ENCODE data around the gene IGSF8.
A peak's percentile ranks its signal among the peaks of the same experiment; 100 is the strongest.

IGSF8 gene

GRCh38 chr1:160064746-160065145, 33.7 kb downstream of the IGSF8 start:
- H3K36me3 ChIP-seq (ENCODE audit: control insufficient read depth, insufficient read depth, low read length), result no peaks in the 10 kb centered on the region
- DNase-seq (ENCODE audit: extremely low read depth, insufficient read length), result no peak
- peaks cover 5% of the 10 kb centered on the region for H3K27me3 ChIP-seq (replicated peaks; ENCODE audit: control insufficient read depth, insufficient read depth, low read length)
- H3K4me3 ChIP-seq (replicated peaks; ENCODE audit: low read depth, low read length), result no peak overlapping the region
- no peak for TF ChIP-seq CTCF (IDR thresholded peaks at IDR 0.05; ENCODE audit: insufficient read depth, low read length, poor library complexity, severe bottlenecking)

GRCh38 chr1:160064164-160064563, 34.3 kb downstream of the IGSF8 start:
- Histone ChIP-seq H3K4me3 (replicated peaks; ENCODE audit: low read depth, low read length) (no peak overlapping the region), H3K36me3 (ENCODE audit: control insufficient read depth, insufficient read depth, low read length) (no peaks in the 10 kb centered on the region), H3K27me3 (replicated peaks; ENCODE audit: control insufficient read depth, insufficient read depth, low read length) (peaks cover 3% of the 10 kb centered on the region)
- TF ChIP-seq CTCF (IDR thresholded peaks at IDR 0.05; ENCODE audit: insufficient read depth, low read length, poor library complexity, severe bottlenecking), result no peak
- DNase-seq (ENCODE audit: extremely low read depth, insufficient read length), result no peak

- Histone ChIP-seq H3K4me3 (replicated peaks; ENCODE audit: low read depth, low read length) (no peak overlapping the region), H3K27me3 (replicated peaks; ENCODE audit: control insufficient read depth, insufficient read depth, low read length) (peaks cover 2% of the 10 kb centered on the region; the same call in 1 of the 2 replicates), H3K36me3 (ENCODE audit: control insufficient read depth, insufficient read depth, low read length) (no peaks in the 10 kb centered on the region)
- TF ChIP-seq CTCF (IDR thresholded peaks at IDR 0.05; ENCODE audit: insufficient read depth, low read length, poor library complexity, severe bottlenecking), result no peak
- no peak for DNase-seq (ENCODE audit: extremely low read depth, insufficient read length)
These were observed 35.2 kb downstream of the IGSF8 start for GRCh38 chr1:160063176-160063575.

- TF ChIP-seq CTCF (IDR thresholded peaks at IDR 0.05; ENCODE audit: insufficient read depth, low read length, poor library complexity, severe bottlenecking), result no peak
- Histone ChIP-seq H3K36me3 (ENCODE audit: control insufficient read depth, insufficient read depth, low read length) (no peaks in the 10 kb centered on the region), H3K4me3 (replicated peaks; ENCODE audit: low read depth, low read length) (no peak overlapping the region), H3K27me3 (replicated peaks; ENCODE audit: control insufficient read depth, insufficient read depth, low read length) (peaks cover 2% of the 10 kb centered on the region)
- no peak for DNase-seq (ENCODE audit: extremely low read depth, insufficient read length)
These were observed 36.2 kb downstream of the IGSF8 start for GRCh38 chr1:160062230-160062532.

GRCh38 chr1:160061369-160062229, 36.8 kb downstream of the IGSF8 start:
- TF ChIP-seq CTCF (IDR thresholded peaks at IDR 0.05; ENCODE audit: insufficient read depth, low read length, poor library complexity, severe bottlenecking), result peak; percentile 7
- Histone ChIP-seq H3K4me3 (replicated peaks; ENCODE audit: low read depth, low read length) (no peak overlapping the region), H3K36me3 (ENCODE audit: control insufficient read depth, insufficient read depth, low read length) (no peaks in the 10 kb centered on the region), H3K27me3 (replicated peaks; ENCODE audit: control insufficient read depth, insufficient read depth, low read length) (peaks cover 3% of the 10 kb centered on the region)
- no peak for DNase-seq (ENCODE audit: extremely low read depth, insufficient read length)

All from GM06990 (cell line).